Left ventricle myocardium superior (tissue), 1 donor: ENCODE data around the gene CAPSL. TPM values are rescaled to one million over a fixed set of nuclear protein-coding genes. Genes with fewer than 3 reads are reported as not detected.
"Not testable (repeated sequence)": the region's sequence is repeated elsewhere in the genome, so short reads cannot be mapped to it uniquely, and the experiment has no call there.

Experiments used
- ATAC-seq: fragments of 200-7000 bp; cut with Tn5 transposase; one replicate; pipeline ENCODE4 v1.9.1; 2020; ENCODE audit warnings: mild to moderate bottlenecking, moderate library complexity
- DNase-seq: peaks from one replicate; pipeline ENCODE4 v3.0.0-alpha.2; 2020
- intact Hi-C: fragments of 100-400 bp; cut with micrococcal nuclease; formaldehyde crosslinking; loops from one replicate; pipeline ENCODE4 v1.11.0; 2022
- total RNA-seq: library from RNA; stranded (reverse); fragmentation: NEBNext Ultra II Directional; extraction: Animal tissue kit (Norgen Biotek cat#: 25700); gene quantifications from one replicate; pipeline ENCODE4 v1.2.1, GENCODE V29; 2021
- donor health status: DM: no; HTN: yes; CAD: no; lungs with severe emphysema.

The CAPSL gene
- total RNA-seq, 1 donor from 2014 or later, result not detected

DNA sequence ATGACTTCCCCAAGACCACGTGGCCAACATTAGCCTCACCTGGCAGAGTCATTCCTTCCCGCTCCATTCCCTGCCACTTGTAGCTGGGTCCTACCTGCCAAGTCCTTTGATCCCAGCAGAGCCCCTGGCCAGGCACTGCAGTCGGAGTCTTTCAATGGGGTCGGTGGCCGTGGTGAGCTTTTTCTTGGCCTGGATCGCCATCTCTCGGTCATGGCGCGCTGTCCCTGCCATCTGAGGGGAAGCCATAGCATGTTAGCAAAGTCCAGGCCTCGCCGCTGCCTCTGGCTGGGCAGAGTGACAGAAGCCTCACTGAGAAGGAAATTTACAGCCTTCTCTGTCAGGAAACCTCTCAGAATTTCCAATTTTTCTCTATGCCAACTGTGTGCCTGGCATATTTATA is 17.5 kb downstream of the CAPSL start:
- intact Hi-C loops, result loop anchor here (10.0 kb wide), 1 partner anchor 306 kb away; the partner anchor contains the start of gene SPEF2
- no peak for DNase-seq
- no peak for ATAC-seq

- DNase-seq (no peak), ATAC-seq (no peak)
- intact Hi-C loops, result no loop called here
Measured at GRCh38 chr5:35919191-35919590, 19.2 kb downstream of the CAPSL start.

GRCh38 chr5:35908814-35909213 is 29.6 kb downstream of the CAPSL start:
- intact Hi-C loops, result no loop called here
- ATAC-seq (no peak), DNase-seq (no peak)

- ATAC-seq, result no peak
- DNase-seq, result no peak
- intact Hi-C loops, result no loop called here
Measured at GRCh38 chr5:35908228-35908627, 30.2 kb downstream of the CAPSL start.

DNA sequence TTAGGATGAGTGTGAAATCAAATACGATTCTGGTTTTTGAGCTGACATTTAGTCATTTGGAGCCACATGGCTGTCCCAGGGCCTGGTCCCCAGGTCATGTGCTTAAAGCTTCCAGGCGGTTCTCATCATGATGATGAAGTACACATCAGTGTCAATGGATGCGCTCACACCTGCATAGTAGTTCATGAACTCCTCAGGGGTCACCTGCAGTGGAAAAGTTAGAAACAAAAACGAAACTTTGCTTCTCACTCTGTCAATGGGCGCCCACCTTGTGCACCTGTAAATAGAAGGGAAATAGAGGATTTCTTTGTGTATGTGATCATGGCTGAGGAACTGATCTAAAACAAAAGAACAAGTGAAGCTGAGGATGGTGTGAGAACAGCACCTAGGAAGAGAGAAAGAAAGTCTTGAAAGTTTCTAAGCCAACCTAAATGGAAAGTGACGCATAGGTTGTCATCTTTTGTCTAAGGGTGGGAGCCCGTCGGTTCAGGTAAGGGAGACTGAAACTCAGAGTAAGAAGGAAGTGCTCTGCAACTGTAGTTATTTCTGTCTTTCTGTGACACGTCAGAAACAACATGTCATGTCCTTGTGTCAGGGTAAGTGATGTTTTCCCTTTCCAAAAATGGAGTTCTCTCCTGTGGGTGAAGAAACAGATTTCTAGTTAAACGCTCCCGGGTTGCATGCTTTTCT is 33.8 kb downstream of the CAPSL start:
- ATAC-seq (no peak), DNase-seq (no peak)
- intact Hi-C loops, result no loop called here

DNA sequence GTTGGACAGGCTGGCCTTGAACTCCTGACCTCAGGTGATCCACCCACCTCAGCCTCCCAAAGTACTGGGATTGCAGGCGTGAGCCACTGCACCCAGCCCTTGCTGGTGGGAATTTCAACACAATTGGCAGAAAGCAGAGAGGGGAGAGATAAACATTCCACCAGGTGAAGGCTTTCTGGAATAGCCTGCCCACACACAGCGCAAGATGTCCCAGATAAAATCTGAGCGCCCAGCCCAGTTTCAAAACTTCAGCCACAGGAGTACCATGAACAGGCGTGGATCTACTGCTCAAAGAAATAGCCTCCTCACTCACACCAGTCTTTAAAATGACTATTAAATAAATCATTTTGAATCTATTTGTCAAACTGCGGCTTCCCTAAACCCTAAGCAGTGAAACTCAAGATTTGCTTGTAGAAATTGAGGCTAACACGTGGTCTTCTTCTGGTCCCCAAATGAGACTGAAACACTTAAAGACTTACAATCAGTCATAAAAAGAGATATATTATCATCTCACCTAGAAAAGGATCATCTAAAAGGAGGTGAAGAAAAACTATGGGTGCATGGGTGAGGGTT is 34.7 kb downstream of the CAPSL start:
- intact Hi-C loops, result no loop called here
- ATAC-seq (no peak), DNase-seq (no peak)

DNA sequence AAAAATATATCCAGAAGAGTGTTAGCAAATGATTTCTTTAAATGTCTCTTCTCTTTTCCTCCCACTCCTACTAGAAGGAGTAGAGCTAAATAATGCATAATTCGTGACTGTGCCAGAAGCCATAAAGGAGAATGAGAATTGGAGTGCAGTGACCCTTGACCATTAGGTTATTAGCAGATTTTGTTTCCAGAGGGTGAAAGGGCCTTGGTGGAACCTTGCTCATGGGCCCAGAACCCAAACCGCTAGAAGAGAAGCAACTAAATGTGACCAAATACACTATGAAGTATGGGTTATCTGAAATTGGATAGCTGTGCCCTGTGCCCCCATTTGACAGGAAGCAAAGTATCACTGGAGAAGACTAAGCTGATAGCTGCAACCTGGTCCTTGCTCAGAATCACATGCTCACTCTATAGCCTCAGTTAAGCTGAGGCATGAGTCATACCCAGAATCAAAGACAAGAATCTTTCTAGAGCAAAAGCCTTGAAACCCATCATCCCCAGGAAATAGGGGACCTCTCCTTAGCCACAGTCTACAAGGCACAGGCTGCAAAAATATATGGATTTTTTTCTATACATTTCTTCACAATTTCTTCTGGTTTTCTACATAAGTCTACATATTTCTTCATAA is 36.3 kb downstream of the CAPSL start:
- ATAC-seq (no peak), DNase-seq (no peak)
- intact Hi-C loops, result no loop called here

- intact Hi-C loops, result no loop called here
- DNase-seq (no peak), ATAC-seq (no peak)
Measured at GRCh38 chr5:35900972-35901695, 37.3 kb downstream of the CAPSL start.

GRCh38 chr5:35899800-35900199 is 38.6 kb downstream of the CAPSL start:
- DNase-seq (no peak), ATAC-seq (no peak)
- intact Hi-C loops, result no loop called here

- no peak for ATAC-seq
- no peak for DNase-seq
- intact Hi-C loops, result no loop called here
Measured at GRCh38 chr5:35898952-35899660, 39.3 kb downstream of the CAPSL start.

GRCh38 chr5:35894131-35894530 is 44.3 kb downstream of the CAPSL start:
- ATAC-seq (no peak), DNase-seq (no peak)
- intact Hi-C loops, result no loop called here

GRCh38 chr5:35892799-35893198 is 45.6 kb downstream of the CAPSL start:
- DNase-seq, intact Hi-C loops, ATAC-seq: not testable (repeated sequence)

GRCh38 chr5:35890021-35891020 is 48.1 kb downstream of the CAPSL start:
- intact Hi-C loops, result no loop called here
- no peak for ATAC-seq

GRCh38 chr5:35887321-35888100 is 50.9 kb downstream of the CAPSL start:
- no peak for DNase-seq
- no peak for ATAC-seq
- intact Hi-C loops, result no loop called here

More at GRCh38 chr5:35890021-35891020, 48.1 kb downstream of the CAPSL start:
- no peak for DNase-seq

- intact Hi-C loops, result no loop called here
- ATAC-seq, result no peak
- no peak for DNase-seq
Measured at GRCh38 chr5:35886381-35886780, 52.0 kb downstream of the CAPSL start.

DNA sequence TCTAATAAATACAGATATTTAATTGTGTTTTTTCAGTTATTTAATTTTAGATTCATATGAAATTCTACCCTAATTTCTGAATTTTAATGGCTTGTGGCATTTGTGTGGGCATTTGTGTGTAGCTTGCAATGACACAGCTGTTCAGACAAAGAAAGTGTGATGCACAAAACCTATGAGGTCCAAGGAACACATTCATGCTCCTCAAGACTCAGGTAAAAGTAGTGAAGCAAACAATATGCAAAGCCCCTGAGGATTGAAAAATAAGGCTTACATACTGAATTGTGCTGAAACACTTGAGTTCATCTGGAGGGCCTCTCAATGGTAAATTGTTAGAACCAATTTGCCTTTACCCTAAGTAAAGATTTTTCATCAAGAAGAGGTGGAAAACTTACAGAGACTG is 53.6 kb downstream of the CAPSL start:
- DNase-seq (no peak), ATAC-seq (no peak)
- intact Hi-C loops, result no loop called here

- DNase-seq (no peak), ATAC-seq (no peak)
- intact Hi-C loops, result no loop called here
Measured at GRCh38 chr5:35884191-35884769, 54.1 kb downstream of the CAPSL start.
